ENCODE data around the gene IL3.

DNA sequence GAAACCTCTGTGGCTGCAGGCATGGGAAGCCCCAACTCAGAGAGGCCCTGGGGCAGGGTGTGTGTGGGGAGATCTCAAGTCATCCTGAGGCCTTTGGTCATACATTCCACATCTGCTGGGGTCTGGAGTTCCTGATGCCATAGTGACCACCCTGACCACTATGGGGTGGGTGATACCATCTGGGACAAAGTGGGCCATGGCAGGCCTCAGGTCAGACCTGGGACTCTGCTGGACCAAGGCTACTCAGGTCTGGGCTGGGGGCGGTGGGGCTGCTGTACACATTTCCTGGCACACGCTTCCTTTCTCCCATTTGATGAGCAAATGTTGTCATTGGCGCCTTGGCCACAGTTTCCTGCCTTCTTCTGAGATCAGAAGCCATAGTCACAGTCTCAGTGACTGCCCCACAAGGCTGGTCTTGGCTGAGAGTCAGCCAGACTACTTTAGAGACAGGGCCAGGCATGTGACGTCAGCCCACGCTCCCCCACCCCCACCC is 33.9 kb upstream of the IL3 start:
- TF ChIP-seq, protein P1, sequence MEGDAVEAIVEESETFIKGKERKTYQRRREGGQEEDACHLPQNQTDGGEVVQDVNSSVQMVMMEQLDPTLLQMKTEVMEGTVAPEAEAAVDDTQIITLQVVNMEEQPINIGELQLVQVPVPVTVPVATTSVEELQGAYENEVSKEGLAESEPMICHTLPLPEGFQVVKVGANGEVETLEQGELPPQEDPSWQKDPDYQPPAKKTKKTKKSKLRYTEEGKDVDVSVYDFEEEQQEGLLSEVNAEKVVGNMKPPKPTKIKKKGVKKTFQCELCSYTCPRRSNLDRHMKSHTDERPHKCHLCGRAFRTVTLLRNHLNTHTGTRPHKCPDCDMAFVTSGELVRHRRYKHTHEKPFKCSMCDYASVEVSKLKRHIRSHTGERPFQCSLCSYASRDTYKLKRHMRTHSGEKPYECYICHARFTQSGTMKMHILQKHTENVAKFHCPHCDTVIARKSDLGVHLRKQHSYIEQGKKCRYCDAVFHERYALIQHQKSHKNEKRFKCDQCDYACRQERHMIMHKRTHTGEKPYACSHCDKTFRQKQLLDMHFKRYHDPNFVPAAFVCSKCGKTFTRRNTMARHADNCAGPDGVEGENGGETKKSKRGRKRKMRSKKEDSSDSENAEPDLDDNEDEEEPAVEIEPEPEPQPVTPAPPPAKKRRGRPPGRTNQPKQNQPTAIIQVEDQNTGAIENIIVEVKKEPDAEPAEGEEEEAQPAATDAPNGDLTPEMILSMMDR (conservative IDR thresholded peaks at IDR 0.05; ENCODE audit: low read depth, low read length): no peak
- no peak for TF ChIP-seq EZH2 (IDR thresholded peaks at IDR 0.05; ENCODE audit: borderline replicate concordance, low read depth, low read length, poor library complexity, severe bottlenecking)

Data from A673 (cell line).